H1 (cell line): ENCODE measurements around the gene SPG7. TPM values are rescaled to one million over a fixed set of nuclear protein-coding genes. Genes with fewer than 3 reads are reported as not detected.

ENCODE experiments used
- CTCF ChIA-PET: fragments of 300-600 bp; sonication (Branson Sonifier 250); formaldehyde crosslinking; loops from one replicate; lab custom pipeline; 2021; ENCODE audit not compliant: partially characterized antibody; lab: Charles Lee
- POLR2A ChIA-PET: fragments of 300-600 bp; sonication (Branson Sonifier 250); formaldehyde crosslinking; loops from one replicate; lab custom pipeline; 2021; ENCODE audit warnings: inconsistent platforms; ENCODE audit not compliant: partially characterized antibody; lab: Charles Lee
- DNase-seq, 2 experiments: peaks; one replicate each; pipeline versions ENCODE4 v3.0.0 to v3.0.0-alpha.2; 2010 to 2022; ENCODE audit warnings: low spot score in 2 of 2, low read depth in 1 of 2, mixed read lengths in 1 of 2
- FAIRE-seq: peaks from 2 replicates; lab custom pipeline; 2011; peaks lifted over from hg19 to GRCh38; lab: Jason Lieb, UNC
- H2AFZ ChIP-seq: 2 replicates; pipeline ENCODE4 v1.8.1; 2012; ENCODE audit warnings: low read length, inconsistent platforms
- H2AK5ac ChIP-seq: 2 replicates; pipeline ENCODE4 v1.6.1; 2013; ENCODE audit warnings: low read depth, low read length
- H2BK120ac ChIP-seq: replicated peaks from 2 replicates; pipeline ENCODE3; 2013; ENCODE audit warnings: low read depth, low read length, inconsistent platforms
- H2BK12ac ChIP-seq: 2 replicates; pipeline ENCODE4 v1.6.1; 2013; ENCODE audit warnings: low read depth, low read length
- H2BK15ac ChIP-seq: 2 replicates; pipeline ENCODE4 v1.6.1; 2013; ENCODE audit warnings: low read length
- H2BK20ac ChIP-seq: 2 replicates; pipeline ENCODE4 v1.6.1; 2013; ENCODE audit warnings: low read length
- H2BK5ac ChIP-seq: 2 replicates; pipeline ENCODE4 v1.6.1; 2013; ENCODE audit warnings: low read depth, low read length
- H3K14ac ChIP-seq: 2 replicates; pipeline ENCODE4 v1.6.1; 2013; ENCODE audit warnings: inconsistent platforms; ENCODE audit not compliant: insufficient read length
- H3K18ac ChIP-seq: 2 replicates; pipeline ENCODE4 v1.6.1; 2013; ENCODE audit warnings: low read length; ENCODE audit errors: extremely low read depth
- H3K23ac ChIP-seq: 2 replicates; pipeline ENCODE4 v1.6.1; 2013; ENCODE audit warnings: inconsistent platforms; ENCODE audit not compliant: insufficient read length
- H3K23me2 ChIP-seq: 2 replicates; pipeline ENCODE4 v1.6.1; 2013; ENCODE audit warnings: low read depth, low read length
- H3K27ac ChIP-seq: 2 replicates; pipeline ENCODE4 v1.6.1; 2011; ENCODE audit warnings: low read depth, low read length, inconsistent platforms
- H3K27me3 ChIP-seq, 4 experiments: replicated peaks in 1 of 4; 1 replicate in 1 of 4; 2 replicates in 3 of 4; pipeline versions ENCODE4 v1.6.1 to v1.8.1; 2011 to 2013; ENCODE audit warnings: low read length in 3 of 4, mild to moderate bottlenecking in 3 of 4, inconsistent platforms in 2 of 4, mixed read lengths in 2 of 4, moderate library complexity in 1 of 4; ENCODE audit not compliant: control insufficient read depth in 3 of 4, insufficient read depth in 3 of 4; ENCODE audit errors: extremely low read depth in 1 of 4
- H3K36me3 ChIP-seq, 4 experiments: 2 replicates each; pipeline versions ENCODE4 v1.6.1 to v1.8.1; 2011 to 2013; ENCODE audit warnings: mild to moderate bottlenecking in 4 of 4, low read length in 3 of 4, moderate library complexity in 2 of 4, control low read depth in 1 of 4, inconsistent platforms in 1 of 4; ENCODE audit not compliant: insufficient read depth in 4 of 4, control insufficient read depth in 2 of 4
- H3K4ac ChIP-seq: replicated peaks from 2 replicates; pipeline ENCODE3; 2013; ENCODE audit warnings: low read length, low read depth, mixed read lengths, inconsistent platforms; ENCODE audit not compliant: insufficient read length
- H3K4me1 ChIP-seq, 4 experiments: replicated peaks in 1 of 4; 1 replicate in 1 of 4; 2 replicates in 3 of 4; pipeline versions ENCODE4 v1.6.1 to v1.8.1; 2011 to 2013; ENCODE audit warnings: low read length in 3 of 4, inconsistent platforms in 2 of 4, mixed read lengths in 1 of 4; ENCODE audit not compliant: insufficient read depth in 4 of 4, control insufficient read depth in 3 of 4
- H3K4me2 ChIP-seq, 2 experiments: 2 replicates each; pipeline versions ENCODE4 v1.6.1 to v1.8.1; 2011 to 2013; ENCODE audit warnings: low read depth in 2 of 2, low read length in 2 of 2, control low read depth in 1 of 2, inconsistent platforms in 1 of 2, mild to moderate bottlenecking in 1 of 2; ENCODE audit not compliant: insufficient read depth in 1 of 2
- H3K4me3 ChIP-seq, 4 experiments: fragments of 200-600, 300-600 bp in 1 of 4; sonication (generic), shearing (Covaris generic), sonication (Bioruptor Twin) in 1 of 4; 2 replicates each; pipeline versions ENCODE4 v1.5.1 to v1.8.1; 2011 to 2016; ENCODE audit warnings: low read length in 4 of 4, low read depth in 3 of 4, control low read depth in 2 of 4, inconsistent platforms in 2 of 4, mild to moderate bottlenecking in 2 of 4, mixed read lengths in 1 of 4, moderate library complexity in 1 of 4; ENCODE audit not compliant: insufficient read depth in 2 of 4; ENCODE audit errors: extremely low read depth in 1 of 4
- H3K56ac ChIP-seq: replicated peaks from 2 replicates; pipeline ENCODE3; 2013; ENCODE audit warnings: low read depth, mild to moderate bottlenecking, mixed read lengths, low read length, inconsistent platforms; ENCODE audit not compliant: insufficient read length
- H3K79me1 ChIP-seq: 2 replicates; pipeline ENCODE4 v1.6.1; 2013; ENCODE audit warnings: low read depth, low read length, control low read depth
- H3K79me2 ChIP-seq, 2 experiments: 2 replicates each; pipeline versions ENCODE4 v1.6.1 to v1.8.1; 2012 to 2013; ENCODE audit warnings: low read length in 2 of 2, mild to moderate bottlenecking in 2 of 2, inconsistent platforms in 1 of 2; ENCODE audit not compliant: insufficient read depth in 2 of 2, control insufficient read depth in 1 of 2
- H3K9ac ChIP-seq, 4 experiments: replicated peaks in 1 of 4; 1 replicate in 1 of 4; 2 replicates in 3 of 4; pipeline versions ENCODE4 v1.6.1 to v1.8.1; 2011 to 2013; ENCODE audit warnings: low read depth in 3 of 4, low read length in 3 of 4, control low read depth in 2 of 4, mild to moderate bottlenecking in 2 of 4, moderate library complexity in 2 of 4, inconsistent platforms in 1 of 4; ENCODE audit errors: extremely low read depth in 1 of 4
- H3K9me3 ChIP-seq, 2 experiments: 2 replicates each; pipeline versions ENCODE4 v1.6.1 to v1.8.1; 2012 to 2013; ENCODE audit warnings: mild to moderate bottlenecking in 2 of 2, moderate library complexity in 2 of 2, control low read depth in 1 of 2, inconsistent platforms in 1 of 2, low read depth in 1 of 2, low read length in 1 of 2, mixed read lengths in 1 of 2; ENCODE audit not compliant: insufficient read depth in 2 of 2
- H4K20me1 ChIP-seq, 2 experiments: replicated peaks in 1 of 2; 2 replicates each; pipeline versions ENCODE3 to v1.8.1; 2011 to 2013; ENCODE audit warnings: inconsistent platforms in 2 of 2, low read length in 2 of 2, mild to moderate bottlenecking in 1 of 2; ENCODE audit not compliant: insufficient read depth in 2 of 2, control insufficient read depth in 1 of 2
- H4K5ac ChIP-seq: 2 replicates; pipeline ENCODE4 v1.6.1; 2013; ENCODE audit warnings: low read length, low read depth, mixed read lengths, inconsistent platforms; ENCODE audit not compliant: insufficient read length
- H4K8ac ChIP-seq: 2 replicates; pipeline ENCODE4 v1.8.0; 2013; ENCODE audit warnings: mild to moderate bottlenecking, moderate library complexity, low read length, inconsistent platforms; ENCODE audit not compliant: insufficient read depth; ENCODE audit errors: extremely low read depth
- H4K91ac ChIP-seq: replicated peaks from 2 replicates; pipeline ENCODE3; 2013; ENCODE audit warnings: low read length, mixed read lengths, inconsistent platforms; ENCODE audit not compliant: insufficient read length
- ASH2L ChIP-seq: fragments of 200-600, 300-600 bp; sonication (generic); IDR thresholded peaks from one replicate; pipeline ENCODE4 v1.7.1; 2017; ENCODE audit warnings: low read length
- CHD2 ChIP-seq: IDR thresholded peaks from 2 replicates; pipeline ENCODE4 v1.6.1; 2012; ENCODE audit warnings: low read length, improper control_type of control experiment
- FOSL1 ChIP-seq: IDR thresholded peaks from 2 replicates; pipeline ENCODE4 v1.6.1; 2011; ENCODE audit warnings: mild to moderate bottlenecking, low read depth, low read length, moderate library complexity; ENCODE audit not compliant: insufficient read depth
- GABPA ChIP-seq: IDR thresholded peaks from 2 replicates; pipeline ENCODE4 v1.6.1; 2011; ENCODE audit warnings: mild to moderate bottlenecking, low read length, moderate library complexity, borderline replicate concordance; ENCODE audit not compliant: insufficient read depth
- HDAC2 ChIP-seq, 2 experiments: fragments of 300-600 bp in 1 of 2; sonication (generic) in 1 of 2; IDR thresholded peaks; 2 replicates each; pipeline ENCODE4 v1.6.1; 2011 to 2012; ENCODE audit warnings: low read depth in 2 of 2, low read length in 2 of 2, mild to moderate bottlenecking in 2 of 2, moderate library complexity in 2 of 2, borderline replicate concordance in 1 of 2, inconsistent platforms in 1 of 2
- PHF8 ChIP-seq: fragments of 200-600 bp; sonication (generic); conservative IDR thresholded peaks from 2 replicates; pipeline ENCODE4 v1.7.1; 2012; ENCODE audit warnings: low read depth, mild to moderate bottlenecking, inconsistent platforms, low read length, moderate library complexity
- SP1 ChIP-seq: IDR thresholded peaks from 2 replicates; pipeline ENCODE4 v1.6.1; 2011; ENCODE audit warnings: low read depth, low read length
- SUZ12 ChIP-seq: fragments of 200-600 bp; sonication (generic); IDR thresholded peaks from 2 replicates; pipeline ENCODE4 v1.6.1; 2012; ENCODE audit warnings: mild to moderate bottlenecking, inconsistent platforms, low read length, moderate library complexity, mixed read lengths
- TAF7 ChIP-seq: optimal IDR thresholded peaks from 2 replicates; pipeline ENCODE3; 2011; ENCODE audit warnings: low read depth, mild to moderate bottlenecking, inconsistent platforms, low read length, moderate library complexity, borderline replicate concordance
- TCF12 ChIP-seq: IDR thresholded peaks from 2 replicates; pipeline ENCODE4 v1.6.1; 2011; ENCODE audit warnings: low read depth, mild to moderate bottlenecking, low read length
- YY1 ChIP-seq: IDR thresholded peaks from 2 replicates; pipeline ENCODE4 v1.6.1; 2011; ENCODE audit warnings: low read depth, mild to moderate bottlenecking, low read length
- WGBS, 2 experiments: shearing (Covaris generic) in 1 of 2; methylation state at CpG; one replicate each; pipeline versions ENCODE4 v1.1.6 to v1.1.7; 2013 to 2015; ENCODE audit warnings: low lambda C conversion rate in 2 of 2, mixed read lengths in 2 of 2, inconsistent platforms in 1 of 2, low coverage in 1 of 2, missing lambda C conversion rate in 1 of 2; ENCODE audit not compliant: insufficient replicate concordance in 2 of 2, insufficient coverage in 1 of 2, insufficient read length in 1 of 2; ENCODE audit errors: extremely low coverage in 1 of 2, missing lambda C conversion rate in 1 of 2; 5-methylcytosine and 5-hydroxymethylcytosine counted together
- polyA plus RNA-seq, 7 experiments: library from polyadenylated mRNA; depleted of rRNA in 3 of 7; stranded (reverse) in 5 of 7; unstranded in 2 of 7; fragments of >200 nt in 5 of 7; fragments of 200-250 nt in 2 of 7; gene quantifications; 1 replicate in 5 of 7; 2 replicates in 1 of 7; 4 replicates in 1 of 7; pipeline versions ENCODE4 v1.2.1 to v1.2.3, GENCODE V29; 2011 to 2013; ENCODE audit warnings: missing spikeins in 2 of 7, mixed read lengths in 2 of 7
- total RNA-seq: library from RNA; stranded (reverse); fragmentation: NEBNext Ultra II Directional; extraction: Animal tissue kit (Norgen Biotek cat#: 25700); gene quantifications from 2 replicates; pipeline ENCODE4 v1.2.1, GENCODE V29; 2021

The SPG7 gene
- total and polyA plus RNA-seq, 2 of the 8 experiments (the other 6 are each of a cell fraction or from before 2014, with no cell fraction given), result 72.1 to 113 TPM

GRCh38 chr16:89490439-89491237, 17.6 kb upstream of the SPG7 start, which contains the start of gene ANKRD11:
Gene ANKRD11 (minus strand): TSS chr16:89490561. CDS start chr16:89317019, 173,542 bp downstream.
- H4K8ac ChIP-seq, result peak within 1 kb of the TSS; percentile 76
- H3K27me3 ChIP-seq, result no peaks in the 10 kb centered on the region
- peaks cover 35 to 50% of the 10 kb centered on the region in 2 experiments for H3K79me2 ChIP-seq
- CTCF ChIA-PET, result interaction anchor here (1.0 to 1.4 kb wide), 2 partner anchors 14 to 17 kb away, joined by 3 to 5 read pairs; no protein-coding TSS in a partner anchor
- H4K5ac ChIP-seq, result no peak within 1 kb of the TSS
- H3K56ac ChIP-seq, result no peak within 1 kb of the TSS
- H3K9me3 ChIP-seq, result no peaks in the 10 kb centered on the region
- peak; percentile 73 for FAIRE-seq
- POLR2A ChIA-PET, result interaction anchor here (0.8 to 5.6 kb wide), 12 partner anchors 11 to 250 kb away, joined by 3 to 56 read pairs (median 4); partner anchors contain the start of gene SPG7
- no peak within 1 kb of the TSS for H4K91ac ChIP-seq
- H3K79me1 ChIP-seq, result peaks cover 3% of the 10 kb centered on the region
- peaks cover 6 to 18% (median 10%) of the 10 kb centered on the region in 4 experiments for H3K4me1 ChIP-seq
- WGBS, 2 experiments, result 1% methylated on average over 71 of the region's 96 CpGs; no CpG with 5 or more reads in 1 of the 2 experiments
- H4K20me1 ChIP-seq, result peaks cover 19 to 22% of the 10 kb centered on the region in 2 experiments
- H3K23me2 ChIP-seq, result peaks cover 10% of the 10 kb centered on the region
- peak within 1 kb of the TSS; percentile 53 to 99 (median 71) for H3K9ac ChIP-seq
- peak within 1 kb of the TSS; percentile 77 to 91 (median 88) for H3K4me3 ChIP-seq
- DNase-seq, result peak; percentile 97 to 99
- no peak within 1 kb of the TSS for H2BK15ac ChIP-seq
- H3K4ac ChIP-seq, result no peak within 1 kb of the TSS
- H3K14ac ChIP-seq, result no peak within 1 kb of the TSS
- no peaks in the 10 kb centered on the region for H3K36me3 ChIP-seq
- peak within 1 kb of the TSS; percentile 56; the same call in 1 of the 2 replicates for H3K27ac ChIP-seq
- H2BK20ac ChIP-seq, result no peak within 1 kb of the TSS
- peak within 1 kb of the TSS; percentile 82 to 89 for H3K4me2 ChIP-seq
- peak within 1 kb of the TSS; percentile 60 for H3K18ac ChIP-seq
- 0 out of 2 replicates have a peak within 1 kb of the TSS, but pooled peaks have one; percentile 57 for H2BK5ac ChIP-seq
- H2BK12ac ChIP-seq, result no peak within 1 kb of the TSS
- no peak within 1 kb of the TSS for H2AK5ac ChIP-seq
- H3K23ac ChIP-seq, result no peak within 1 kb of the TSS
- no peak within 1 kb of the TSS for H2BK120ac ChIP-seq
- H2AFZ ChIP-seq, result no peak within 1 kb of the TSS
- peak; percentile 99 for TF ChIP-seq SP1
- peak; percentile 40; the same call in 1 of the 2 replicates for TF ChIP-seq YY1
- no peak for TF ChIP-seq SUZ12
- peak; percentile 56; the same call in 1 of the 2 replicates for TF ChIP-seq PHF8
- no peak for TF ChIP-seq GABPA
- TF ChIP-seq FOSL1, result 0 out of 2 replicates have a peak, but pooled peaks have one; percentile 37
- peak; percentile 93 for TF ChIP-seq CHD2
- TF ChIP-seq TCF12, result no peak
- peak; percentile 96 for TF ChIP-seq TAF7
- peak; percentile 80 for TF ChIP-seq ASH2L
- peak in 1 of 2 experiments; percentile 88; a peak in 1 of 4 replicates for TF ChIP-seq HDAC2 (IDR thresholded peaks at IDR 0.05; ENCODE audit: borderline replicate concordance in 1 of 2, low read depth in 2 of 2, low read length in 2 of 2)
